DOHH2 (cell line): Measurements from ENCODE around the gene TRAPPC14.
"Not testable (repeated sequence)": the region's sequence is repeated elsewhere in the genome, so short reads cannot be mapped to it uniquely, and the experiment has no call there.

Experiments used
- CTCF ChIP-seq: fragments of 200-600 bp; sonication (generic); IDR thresholded peaks from one replicate; pipeline ENCODE4 v1.5.1; 2014; ENCODE audit warnings: antibody characterized with exemption, mild to moderate bottlenecking, low read depth, low read length; ENCODE audit not compliant: poor library complexity, severe bottlenecking
- EZH2phosphoT487 ChIP-seq: fragments of 200-600 bp; sonication (generic); IDR thresholded peaks from 2 replicates; pipeline ENCODE4 v1.6.1; 2017; ENCODE audit warnings: borderline replicate concordance, mild to moderate bottlenecking, antibody characterized with exemption, low read length, moderate library complexity, mixed read lengths

DNA sequence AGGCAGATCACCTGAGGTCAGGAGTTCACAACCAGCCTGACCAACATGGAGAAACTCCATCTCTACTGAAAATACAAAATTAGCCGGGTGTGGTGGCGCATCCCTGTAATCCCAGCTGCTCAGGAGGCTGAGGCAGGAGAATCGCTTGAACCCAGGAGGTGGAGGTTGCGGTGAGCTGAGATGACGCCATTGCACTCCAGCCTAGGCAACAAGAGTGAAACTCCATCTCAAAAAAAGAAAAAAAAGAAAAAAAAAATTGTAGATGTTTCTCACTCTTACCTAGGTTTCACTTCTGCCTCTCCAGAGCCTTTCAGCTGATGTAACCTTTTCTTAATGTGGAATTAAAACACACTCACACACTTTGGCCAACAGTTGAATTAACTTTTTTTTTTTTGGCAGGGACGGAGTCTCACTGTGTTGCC, 37.4 kb upstream of the TRAPPC14 start:
- not testable (repeated sequence) for TF ChIP-seq CTCF, EZH2phosphoT487
